ENCODE results near the gene IFNE. TPM values are rescaled to one million over a fixed set of nuclear protein-coding genes. Genes with fewer than 3 reads are reported as not detected.
"Not testable (repeated sequence)": the region's sequence is repeated elsewhere in the genome, so short reads cannot be mapped to it uniquely, and the experiment has no call there.

The IFNE gene
- total RNA-seq, 6 donors from 2014 or later: not detected

GRCh38 chr9:21450733-21451394, 31.2 kb downstream of the IFNE start:
- Histone ChIP-seq H3K27me3 (no peaks in the 10 kb centered on the region), H3K27ac (no peak overlapping the region), H3K4me1 (no peaks in the 10 kb centered on the region), H3K4me3 (no peak overlapping the region), H3K9me3 (no peaks in the 10 kb centered on the region), H3K36me3 (no peaks in the 10 kb centered on the region)
- no peak for ATAC-seq (ENCODE audit: low FRiP score in 2 of 2)
- no peak for DNase-seq
- WGBS, 2 donors: 72 to 81% methylated on average over 4 of the region's 4 CpGs
- no peak for TF ChIP-seq POLR2A (IDR thresholded peaks at IDR 0.05)
- TF ChIP-seq CTCF (IDR thresholded peaks at IDR 0.05): no peak
- no peak for TF ChIP-seq EP300 (IDR thresholded peaks at IDR 0.05)
- TF ChIP-seq POLR2AphosphoS5 (IDR thresholded peaks at IDR 0.05): no peak

GRCh38 chr9:21449312-21449711, 32.8 kb downstream of the IFNE start:
- H3K27me3 ChIP-seq, H3K36me3 ChIP-seq, H3K4me3 ChIP-seq, H3K4me1 ChIP-seq, DNase-seq, H3K9me3 ChIP-seq, H3K27ac ChIP-seq: not testable (repeated sequence)
- ATAC-seq (ENCODE audit: low FRiP score in 2 of 2): peak in 1 of 2 donors; percentile 37
- whole genome bisulfite sequencing, 2 donors: 90% methylated on average over 3 to 5 of the region's 5 CpGs

- Histone ChIP-seq H3K9me3 (no peaks in the 10 kb centered on the region), H3K4me3 (no peak overlapping the region), H3K4me1 (no peaks in the 10 kb centered on the region), H3K36me3 (no peaks in the 10 kb centered on the region), H3K27ac (no peak overlapping the region), H3K27me3 (no peaks in the 10 kb centered on the region)
- TF ChIP-seq POLR2AphosphoS5 (IDR thresholded peaks at IDR 0.05): no peak
- no peak for TF ChIP-seq CTCF (IDR thresholded peaks at IDR 0.05)
- TF ChIP-seq EP300 (IDR thresholded peaks at IDR 0.05): no peak
- no peak for TF ChIP-seq POLR2A (IDR thresholded peaks at IDR 0.05)
- DNase-seq: no peak
- peak in 1 of 2 donors; percentile 55 for ATAC-seq (ENCODE audit: low FRiP score in 2 of 2)
- 67 to 77% methylated on average over 4 of the region's 4 CpGs for WGBS, 2 donors
These were observed 38.1 kb downstream of the IFNE start for GRCh38 chr9:21443849-21444625.

- Histone ChIP-seq H3K27me3 (no peaks in the 10 kb centered on the region), H3K36me3 (no peaks in the 10 kb centered on the region), H3K27ac (no peak within 1 kb of the TSS), H3K4me1 (no peaks in the 10 kb centered on the region), H3K4me3 (no peak within 1 kb of the TSS), H3K9me3 (no peaks in the 10 kb centered on the region)
- no peak for TF ChIP-seq CTCF (IDR thresholded peaks at IDR 0.05)
- TF ChIP-seq EP300 (IDR thresholded peaks at IDR 0.05): no peak
- no peak for TF ChIP-seq POLR2AphosphoS5 (IDR thresholded peaks at IDR 0.05)
- no peak for TF ChIP-seq POLR2A (IDR thresholded peaks at IDR 0.05)
- no peak for ATAC-seq (ENCODE audit: low FRiP score in 2 of 2)
- no peak for DNase-seq
- WGBS, 2 donors: 91 to 92% methylated on average over 2 to 4 of the region's 4 CpGs
These were observed 42.0 kb downstream of the IFNE start, which contains the start of gene IFNA1 for GRCh38 chr9:21440139-21440538. Gene IFNA1, plus strand, starts transcription at chr9:21440439. Its CDS starts 69 bp downstream, at chr9:21440508.

GRCh38 chr9:21435015-21435383, 47.1 kb downstream of the IFNE start:
- not testable (repeated sequence) for H3K4me1 ChIP-seq; H3K36me3 ChIP-seq; ATAC-seq (ENCODE audit: low FRiP score in 2 of 2); DNase-seq; H3K27me3 ChIP-seq; H3K9me3 ChIP-seq; H3K4me3 ChIP-seq; H3K27ac ChIP-seq
- WGBS, 2 donors: 66 to 74% methylated on average over 7 of the region's 7 CpGs
